PC-3 (cell line): ENCODE measurements around the gene ELK4. TPM values are rescaled to one million over a fixed set of nuclear protein-coding genes. Genes with fewer than 3 reads are reported as not detected.
"Not testable (repeated sequence)": the region's sequence is repeated elsewhere in the genome, so short reads cannot be mapped to it uniquely, and the experiment has no call there.

Source experiments
- ATAC-seq: fragments of 200-7000 bp; cut with Tn5 transposase; 2 replicates; pipeline ENCODE4 v1.9.1; 2020; ENCODE audit warnings: mild to moderate bottlenecking, moderate library complexity
- BruUV-seq: library from RNA; stranded (reverse); fragments of 400-500 nt; replicated peaks from 2 replicates; lab custom pipeline; 2021; lab: Mats Ljungman, UMichigan
- CTCF ChIA-PET: fragments of 300-600 bp; sonication (Branson Sonifier 250); formaldehyde crosslinking; loops from one replicate; lab custom pipeline; 2022; ENCODE audit warnings: antibody characterized with exemption; lab: Charles Lee
- POLR2A ChIA-PET: fragments of 300-600 bp; sonication (Branson Sonifier 250); formaldehyde crosslinking; loops from one replicate; lab custom pipeline; 2022; ENCODE audit warnings: antibody characterized with exemption; ENCODE audit not compliant: unreplicated experiment; lab: Charles Lee
- DNase-seq: peaks from one replicate; pipeline ENCODE4 v3.0.0-alpha.2; 2015
- H2AFZ ChIP-seq: fragments of 300-600 bp; sonication (generic); 2 replicates; pipeline ENCODE4 v1.6.0; 2016; ENCODE audit warnings: antibody characterized with exemption, low read length
- H3F3A ChIP-seq: fragments of 300-600 bp; sonication (generic); one replicate; pipeline ENCODE4 v1.6.0; 2017; ENCODE audit warnings: antibody characterized with exemption, low read length, control low read depth, mild to moderate bottlenecking; ENCODE audit not compliant: unreplicated experiment
- H3K27ac ChIP-seq: fragments of 300-600 bp; sonication (generic); 2 replicates; pipeline ENCODE4 v1.5.1; 2016; ENCODE audit warnings: mild to moderate bottlenecking, low read length
- H3K27me3 ChIP-seq: fragments of 300-600 bp; sonication (generic); 2 replicates; pipeline ENCODE4 v1.6.1; 2016; ENCODE audit warnings: low read length, mixed read lengths
- H3K36me3 ChIP-seq: fragments of 300-600 bp; sonication (generic); 2 replicates; pipeline ENCODE4 v1.6.1; 2016; ENCODE audit warnings: low read depth, mixed run types, low read length, mixed read lengths
- H3K4me1 ChIP-seq: fragments of 300-600 bp; sonication (generic); 2 replicates; pipeline ENCODE4 v1.5.1; 2016; ENCODE audit warnings: low read length; ENCODE audit not compliant: insufficient read depth
- H3K4me2 ChIP-seq: fragments of 300-600 bp; sonication (generic); 2 replicates; pipeline ENCODE4 v1.6.0; 2016; ENCODE audit warnings: low read length
- H3K4me3 ChIP-seq: fragments of 300-600 bp; sonication (generic); 2 replicates; pipeline ENCODE4 v1.5.1; 2016; ENCODE audit warnings: mild to moderate bottlenecking, low read length, mixed read lengths
- H3K79me2 ChIP-seq: fragments of 300-600 bp; sonication (generic); 2 replicates; pipeline ENCODE4 v1.6.1; 2017; ENCODE audit warnings: low read length, mixed read lengths
- H3K9ac ChIP-seq: fragments of 300-600 bp; sonication (generic); 2 replicates; pipeline ENCODE4 v1.6.0; 2016; ENCODE audit warnings: mild to moderate bottlenecking, low read length
- H3K9me2 ChIP-seq: fragments of 300-600 bp; sonication (generic); replicated peaks from 2 replicates; pipeline ENCODE4 v1.6.1; 2016; ENCODE audit warnings: mixed run types, low read length, mixed read lengths
- H3K9me3 ChIP-seq: fragments of 300-600 bp; sonication (generic); 2 replicates; pipeline ENCODE4 v1.6.1; 2016; ENCODE audit warnings: low read length, mixed read lengths
- H4K20me1 ChIP-seq: fragments of 300-600 bp; sonication (generic); 2 replicates; pipeline ENCODE4 v1.6.1; 2016; ENCODE audit warnings: low read length, mixed read lengths
- EZH2 ChIP-seq: fragments of 300-600 bp; sonication (generic); IDR thresholded peaks from one replicate; pipeline ENCODE4 v1.6.1; 2017; ENCODE audit warnings: antibody characterized with exemption, mild to moderate bottlenecking, low read length; ENCODE audit not compliant: unreplicated experiment
- EZH2phosphoT487 ChIP-seq: fragments of 300-600 bp; sonication (generic); IDR thresholded peaks from 2 replicates; pipeline ENCODE4 v1.6.1; 2018; ENCODE audit warnings: mild to moderate bottlenecking, antibody characterized with exemption, low read length, borderline replicate concordance
- intact Hi-C: fragments of 100-400 bp; cut with micrococcal nuclease; formaldehyde crosslinking; loops from 2 replicates; pipeline ENCODE4 v1.9.0; 2023
- total RNA-seq: library from RNA; depleted of rRNA; stranded (reverse); fragments of >200 nt; gene quantifications from 2 replicates; pipeline ENCODE4 v1.2.3, GENCODE V29; 2014
- TF ChIP-seq, protein P1 (sequence below): fragments of 300-600 bp; sonication (generic); conservative IDR thresholded peaks from 2 replicates; pipeline ENCODE4 v1.5.1; 2017; ENCODE audit warnings: antibody characterized with exemption, low read depth, mild to moderate bottlenecking, low read length

Gene ELK4
- total RNA-seq, 1 experiment from 2014 or later: 16.3 TPM

- no peak for ATAC-seq
- Histone ChIP-seq H3K9me3 (no peaks in the 10 kb centered on the region), H3K9me2 (no peaks in the 10 kb centered on the region), H3K4me1 (peaks cover 17% of the 10 kb centered on the region), H3F3A (no peaks in the 10 kb centered on the region), H4K20me1 (no peaks in the 10 kb centered on the region), H3K27me3 (no peaks in the 10 kb centered on the region), H3K9ac (no peak overlapping the region), H3K27ac (no peak overlapping the region), H3K36me3 (no peaks in the 10 kb centered on the region), H3K4me3 (no peak overlapping the region), H3K79me2 (no peaks in the 10 kb centered on the region), H2AFZ (no peak overlapping the region), H3K4me2 (no peak overlapping the region)
- no peak for TF ChIP-seq EZH2phosphoT487
- TF ChIP-seq, protein P1, sequence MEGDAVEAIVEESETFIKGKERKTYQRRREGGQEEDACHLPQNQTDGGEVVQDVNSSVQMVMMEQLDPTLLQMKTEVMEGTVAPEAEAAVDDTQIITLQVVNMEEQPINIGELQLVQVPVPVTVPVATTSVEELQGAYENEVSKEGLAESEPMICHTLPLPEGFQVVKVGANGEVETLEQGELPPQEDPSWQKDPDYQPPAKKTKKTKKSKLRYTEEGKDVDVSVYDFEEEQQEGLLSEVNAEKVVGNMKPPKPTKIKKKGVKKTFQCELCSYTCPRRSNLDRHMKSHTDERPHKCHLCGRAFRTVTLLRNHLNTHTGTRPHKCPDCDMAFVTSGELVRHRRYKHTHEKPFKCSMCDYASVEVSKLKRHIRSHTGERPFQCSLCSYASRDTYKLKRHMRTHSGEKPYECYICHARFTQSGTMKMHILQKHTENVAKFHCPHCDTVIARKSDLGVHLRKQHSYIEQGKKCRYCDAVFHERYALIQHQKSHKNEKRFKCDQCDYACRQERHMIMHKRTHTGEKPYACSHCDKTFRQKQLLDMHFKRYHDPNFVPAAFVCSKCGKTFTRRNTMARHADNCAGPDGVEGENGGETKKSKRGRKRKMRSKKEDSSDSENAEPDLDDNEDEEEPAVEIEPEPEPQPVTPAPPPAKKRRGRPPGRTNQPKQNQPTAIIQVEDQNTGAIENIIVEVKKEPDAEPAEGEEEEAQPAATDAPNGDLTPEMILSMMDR: no peak
- no peak for TF ChIP-seq EZH2
- POLR2A ChIA-PET: no interaction called here
- no TSS peak for BruUV-seq
- intact Hi-C loops: no loop called here
- CTCF ChIA-PET: interaction anchor here (0.6 kb wide), 2 partner anchors 32 to 45 kb away, joined by 4 to 5 read pairs; no protein-coding TSS in a partner anchor
- no peak for DNase-seq
Observed at GRCh38 chr1:205636732-205637131, 4.9 kb upstream of the ELK4 start.

DNA sequence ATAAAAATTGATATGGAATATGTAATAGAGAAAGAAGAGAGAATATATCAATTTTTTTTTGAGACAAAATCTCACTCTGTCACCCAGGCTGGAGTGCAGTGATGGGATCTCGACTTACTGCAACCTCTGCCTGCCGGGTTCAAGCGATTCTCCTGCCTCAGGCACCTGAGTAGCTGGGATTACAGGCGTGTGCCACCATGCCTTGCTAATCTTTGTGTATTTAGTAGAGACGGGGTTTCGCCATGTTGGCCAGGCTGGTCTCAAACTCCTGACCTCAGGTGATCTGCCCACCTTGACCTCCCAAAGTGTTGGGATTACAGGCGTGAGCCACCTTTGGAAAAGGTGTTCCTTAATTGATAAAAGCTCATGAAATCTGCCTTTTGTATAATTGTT is 4.3 kb upstream of the ELK4 start:
- ATAC-seq, H3K27me3 ChIP-seq, H3K79me2 ChIP-seq, DNase-seq, H4K20me1 ChIP-seq, intact Hi-C loops, H3K4me3 ChIP-seq, POLR2A ChIA-PET, H3K9me3 ChIP-seq, H3K4me2 ChIP-seq, H3K9ac ChIP-seq, H3K9me2 ChIP-seq, H2AFZ ChIP-seq, H3K36me3 ChIP-seq, H3K27ac ChIP-seq, H3F3A ChIP-seq, BruUV-seq: not testable (repeated sequence)
- CTCF ChIA-PET: interaction anchor here (0.6 kb wide), 1 partner anchor 33 kb away, joined by 4 read pairs; no protein-coding TSS in a partner anchor
- peaks cover 17% of the 10 kb centered on the region for H3K4me1 ChIP-seq

GRCh38 chr1:205633421-205633976 is 1.7 kb upstream of the ELK4 start:
- no TSS peak for BruUV-seq
- Histone ChIP-seq H3K4me1 (peaks cover 24% of the 10 kb centered on the region), H3K4me3 (no peak overlapping the region), H3K79me2 (peaks cover 25% of the 10 kb centered on the region), H3K9ac (no peak overlapping the region), H3K4me2 (peak overlapping the region; percentile 88), H3K27ac (no peak overlapping the region), H3F3A (no peaks in the 10 kb centered on the region), H3K9me3 (no peaks in the 10 kb centered on the region), H3K27me3 (no peaks in the 10 kb centered on the region), H4K20me1 (peaks cover 6% of the 10 kb centered on the region; the same call in 1 of the 2 replicates), H3K36me3 (no peaks in the 10 kb centered on the region), H3K9me2 (no peaks in the 10 kb centered on the region), H2AFZ (no peak overlapping the region)
- ChIA-PET CTCF (interaction anchor here (0.6 to 3.4 kb wide), 6 partner anchors 18 to 54 kb away, joined by 3 to 21 read pairs (median 6); no protein-coding TSS in a partner anchor), POLR2A (no interaction called here)
- intact Hi-C loops: loop anchor here (2.0 kb wide), 1 partner anchor 105 kb away; no protein-coding TSS in a partner anchor
- DNase-seq: peak; percentile 78
- TF ChIP-seq EZH2 (no peak), EZH2phosphoT487 (no peak)
- TF ChIP-seq, protein P1: no peak
- ATAC-seq: peak; percentile 21
